Loucy (cell line): ENCODE measurements around the gene RAB6A.

Experiments used
- H2AFZ ChIP-seq: fragments of 200-600 bp; sonication (generic); 2 replicates; pipeline ENCODE4 v1.6.0; 2016; ENCODE audit warnings: antibody characterized with exemption, mild to moderate bottlenecking, low read length, moderate library complexity
- H3F3A ChIP-seq: fragments of 200-600 bp; 2 replicates; pipeline ENCODE4 v1.6.0; 2016; ENCODE audit warnings: antibody characterized with exemption, low read depth, mild to moderate bottlenecking
- H3K27me3 ChIP-seq: fragments of 200-600 bp; sonication (generic); 2 replicates; pipeline ENCODE4 v1.6.1; 2014; ENCODE audit warnings: low read length, mild to moderate bottlenecking; ENCODE audit not compliant: insufficient read depth, poor library complexity, severe bottlenecking
- H3K36me3 ChIP-seq: fragments of 200-600 bp; sonication (generic); 2 replicates; pipeline ENCODE4 v1.6.1; 2016; ENCODE audit warnings: low read length; ENCODE audit not compliant: insufficient read depth
- H3K4me1 ChIP-seq: fragments of 200-600 bp; sonication (generic); 2 replicates; pipeline ENCODE4 v1.5.1; 2014; ENCODE audit warnings: low read length, mild to moderate bottlenecking; ENCODE audit not compliant: insufficient read depth, poor library complexity, severe bottlenecking
- H3K4me2 ChIP-seq: fragments of 200-600 bp; sonication (generic); 2 replicates; pipeline ENCODE4 v1.6.0; 2014; ENCODE audit warnings: antibody characterized with exemption, low read length, low read depth, mild to moderate bottlenecking; ENCODE audit not compliant: poor library complexity, severe bottlenecking
- H3K4me3 ChIP-seq: fragments of 200-600 bp; sonication (generic); 2 replicates; pipeline ENCODE4 v1.5.1; 2014; ENCODE audit warnings: low read length, mild to moderate bottlenecking, mixed read lengths; ENCODE audit not compliant: poor library complexity, severe bottlenecking
- H3K79me2 ChIP-seq: fragments of 200-600 bp; sonication (generic); 2 replicates; pipeline ENCODE4 v1.6.1; 2014; ENCODE audit warnings: low read length; ENCODE audit not compliant: insufficient read depth
- H3K9ac ChIP-seq: fragments of 200-600 bp; sonication (generic); 2 replicates; pipeline ENCODE4 v1.6.0; 2014; ENCODE audit warnings: mild to moderate bottlenecking, low read depth, low read length, moderate library complexity; ENCODE audit not compliant: poor library complexity, severe bottlenecking
- H3K9me2 ChIP-seq: fragments of 200-600 bp; sonication (generic); replicated peaks from 2 replicates; pipeline ENCODE4 v1.6.1; 2016; ENCODE audit warnings: low read depth, low read length, mixed read lengths
- H3K9me3 ChIP-seq: fragments of 200-600 bp; sonication (generic); 2 replicates; pipeline ENCODE4 v1.6.1; 2014; ENCODE audit warnings: mild to moderate bottlenecking, antibody characterized with exemption, low read length, low read depth; ENCODE audit not compliant: insufficient read depth
- H4K20me1 ChIP-seq: fragments of 200-600 bp; sonication (generic); 2 replicates; pipeline ENCODE4 v1.6.0; 2014; ENCODE audit warnings: antibody characterized with exemption, low read length, mild to moderate bottlenecking; ENCODE audit not compliant: insufficient read depth, poor library complexity, severe bottlenecking
- CTCF ChIP-seq: fragments of 200-600 bp; sonication (generic); conservative IDR thresholded peaks from 2 replicates; pipeline ENCODE4 v1.5.1; 2014; ENCODE audit warnings: mild to moderate bottlenecking, antibody characterized with exemption, low read length
- EZH2phosphoT487 ChIP-seq: fragments of 200-600 bp; IDR thresholded peaks from 2 replicates; pipeline ENCODE4 v1.6.1; 2018; ENCODE audit warnings: antibody characterized with exemption, mild to moderate bottlenecking, moderate library complexity, borderline replicate concordance

The RAB6A gene

GRCh38 chr11:73762732-73763131, 1.9 kb upstream of the RAB6A start:
- no peak overlapping the region for H3K4me3 ChIP-seq
- H3K4me1 ChIP-seq: peaks cover 22% of the 10 kb centered on the region
- no peaks in the 10 kb centered on the region for H3F3A ChIP-seq
- no peak for TF ChIP-seq CTCF
- H3K79me2 ChIP-seq: peaks cover 30% of the 10 kb centered on the region
- H3K36me3 ChIP-seq: no peaks in the 10 kb centered on the region
- H3K4me2 ChIP-seq: no peak overlapping the region
- no peaks in the 10 kb centered on the region for H3K27me3 ChIP-seq
- no peaks in the 10 kb centered on the region for H3K9me2 ChIP-seq
- H3K9ac ChIP-seq: no peak overlapping the region
- H3K9me3 ChIP-seq: no peaks in the 10 kb centered on the region
- H4K20me1 ChIP-seq: peaks cover 25% of the 10 kb centered on the region
- peak overlapping the region; percentile 78 for H2AFZ ChIP-seq

DNA sequence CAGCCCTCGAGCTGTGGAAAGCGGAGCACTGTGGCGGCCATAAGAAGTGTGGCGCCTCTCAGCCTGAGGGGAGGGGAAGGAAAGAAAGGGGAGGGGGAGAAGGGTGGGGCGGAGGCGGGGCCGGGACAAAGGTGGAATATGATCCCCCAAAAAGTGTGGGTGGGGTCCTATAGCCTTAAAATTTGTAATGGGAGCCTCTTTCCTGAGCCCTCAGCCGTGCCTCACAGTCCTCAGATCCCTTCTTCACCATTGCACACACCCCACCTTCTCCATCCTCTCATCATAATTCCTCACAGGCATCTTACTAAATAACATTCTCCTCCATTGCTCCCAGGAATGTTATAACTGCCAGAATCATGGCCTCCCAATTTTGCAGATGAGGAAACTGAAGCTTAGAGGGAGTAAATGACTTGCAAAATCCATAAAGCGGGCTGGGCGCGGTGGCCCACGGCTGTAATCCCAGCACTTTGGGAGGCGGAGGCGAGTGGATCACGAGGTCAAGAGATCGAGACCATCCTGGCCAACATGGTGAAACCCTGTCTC, 600 bp upstream of the RAB6A start:
- Histone ChIP-seq H2AFZ (peak overlapping the region; percentile 84), H3K27me3 (no peaks in the 10 kb centered on the region)

GRCh38 chr11:73760135-73760678, 667 bp downstream of the RAB6A start:
- no peaks in the 10 kb centered on the region for H3K27me3 ChIP-seq
- H3F3A ChIP-seq: no peaks in the 10 kb centered on the region

More for the DNA sequence above, 600 bp upstream of the RAB6A start:
- Histone ChIP-seq H4K20me1 (peaks cover 32% of the 10 kb centered on the region), H3F3A (no peaks in the 10 kb centered on the region), H3K9me3 (no peaks in the 10 kb centered on the region), H3K4me3 (peak overlapping the region; percentile 96), H3K9me2 (no peaks in the 10 kb centered on the region), H3K79me2 (peaks cover 41% of the 10 kb centered on the region), H3K9ac (peak overlapping the region; percentile 45), H3K36me3 (no peaks in the 10 kb centered on the region), H3K4me2 (peak overlapping the region; percentile 75), H3K4me1 (peaks cover 28% of the 10 kb centered on the region)
- TF ChIP-seq CTCF (no peak), EZH2phosphoT487 (no peak)

DNA sequence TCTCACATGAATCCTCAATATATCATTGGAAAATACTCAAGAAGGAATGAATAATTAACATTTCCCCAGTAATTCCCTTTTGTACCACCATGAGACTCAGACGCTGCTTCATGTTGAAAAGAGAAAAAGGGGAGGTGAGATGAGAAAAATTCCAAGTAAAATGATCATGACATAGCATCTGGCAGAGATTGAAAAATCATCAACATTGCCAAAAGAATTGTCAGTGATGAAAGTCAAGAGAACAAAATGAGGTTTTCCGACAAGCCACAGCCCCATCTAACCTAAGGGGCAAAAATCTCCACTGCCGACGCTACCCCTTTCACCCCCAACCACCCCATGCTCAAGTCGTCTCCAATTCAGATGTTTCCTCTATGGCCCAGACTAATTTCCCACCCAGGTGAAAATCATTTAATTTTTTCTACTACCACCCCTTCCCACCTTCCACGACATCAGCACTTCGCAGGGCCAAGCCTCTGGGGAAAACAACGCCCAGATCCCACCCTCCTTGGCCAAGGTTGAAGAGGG, 1.2 kb downstream of the RAB6A start:
- Histone ChIP-seq H3K4me1 (peaks cover 28% of the 10 kb centered on the region), H3K9me2 (no peaks in the 10 kb centered on the region), H4K20me1 (peaks cover 34% of the 10 kb centered on the region), H3K4me3 (peak overlapping the region; percentile 96), H3K9ac (peak overlapping the region; percentile 84), H2AFZ (peak overlapping the region; percentile 77; the same call in 1 of the 2 replicates), H3K36me3 (no peaks in the 10 kb centered on the region), H3F3A (no peaks in the 10 kb centered on the region), H3K27me3 (no peaks in the 10 kb centered on the region), H3K9me3 (no peaks in the 10 kb centered on the region), H3K4me2 (peak overlapping the region; percentile 96), H3K79me2 (peaks cover 55% of the 10 kb centered on the region)
- no peak for TF ChIP-seq EZH2phosphoT487
- TF ChIP-seq CTCF: peak; percentile 21; the same call in 1 of the 2 replicates

More at GRCh38 chr11:73760135-73760678, 667 bp downstream of the RAB6A start:
- peaks cover 28% of the 10 kb centered on the region for H3K4me1 ChIP-seq
- H3K9ac ChIP-seq: peak overlapping the region; percentile 84
- peak overlapping the region; percentile 77 for H2AFZ ChIP-seq
- H3K4me2 ChIP-seq: peak overlapping the region; percentile 96
- H4K20me1 ChIP-seq: peaks cover 34% of the 10 kb centered on the region
- no peaks in the 10 kb centered on the region for H3K36me3 ChIP-seq
- H3K9me3 ChIP-seq: no peaks in the 10 kb centered on the region
- TF ChIP-seq EZH2phosphoT487: no peak
- H3K9me2 ChIP-seq: no peaks in the 10 kb centered on the region
- H3K79me2 ChIP-seq: peaks cover 54% of the 10 kb centered on the region
- H3K4me3 ChIP-seq: peak overlapping the region; percentile 96
